ENCODE results near the gene AGXT.

The AGXT gene

GRCh38 chr2:240927390-240927781, 58.8 kb downstream of the AGXT start:
- Histone ChIP-seq H3K4me3 (ENCODE audit: low read depth, low read length) (no peak overlapping the region), H3K27me3 (replicated peaks) (no peaks in the 10 kb centered on the region), H3K36me3 (replicated peaks) (no peaks in the 10 kb centered on the region), H3K27ac (no peak overlapping the region)
- no peak for DNase-seq
- in situ Hi-C loops (cut with HindIII; ENCODE audit: low pct_ligation_motif_present, low sequenced_read_pairs): no loop called here
- TF ChIP-seq CTCF (IDR thresholded peaks at IDR 0.05; ENCODE audit: low read depth, low read length, missing control alignments): no peak

GRCh38 chr2:240928476-240929363, 60.1 kb downstream of the AGXT start:
- H3K36me3 ChIP-seq (replicated peaks): no peaks in the 10 kb centered on the region
- no peaks in the 10 kb centered on the region for H3K27me3 ChIP-seq (replicated peaks)
- no peak overlapping the region for H3K27ac ChIP-seq
- in situ Hi-C loops (cut with HindIII; ENCODE audit: low pct_ligation_motif_present, low sequenced_read_pairs): no loop called here
- no peak for TF ChIP-seq CTCF (IDR thresholded peaks at IDR 0.05; ENCODE audit: low read depth, low read length, missing control alignments)
- no peak for DNase-seq
- no peak overlapping the region for H3K4me3 ChIP-seq (ENCODE audit: low read depth, low read length)

GRCh38 chr2:240929364-240930095, 60.9 kb downstream of the AGXT start:
- H3K36me3 ChIP-seq (replicated peaks): no peaks in the 10 kb centered on the region
- no peak for DNase-seq
- H3K4me3 ChIP-seq (ENCODE audit: low read depth, low read length): no peak overlapping the region
- H3K27me3 ChIP-seq (replicated peaks): no peaks in the 10 kb centered on the region
- no peak for TF ChIP-seq CTCF (IDR thresholded peaks at IDR 0.05; ENCODE audit: low read depth, low read length, missing control alignments)
- in situ Hi-C loops (cut with HindIII; ENCODE audit: low pct_ligation_motif_present, low sequenced_read_pairs): no loop called here
- no peak overlapping the region for H3K27ac ChIP-seq
